Loucy (cell line): ENCODE measurements around the gene HECTD3.
"Not testable (repeated sequence)": the region's sequence is repeated elsewhere in the genome, so short reads cannot be mapped to it uniquely, and the experiment has no call there.

Source experiments
- H2AFZ ChIP-seq: fragments of 200-600 bp; sonication (generic); 2 replicates; pipeline ENCODE4 v1.6.0; 2016; ENCODE audit warnings: antibody characterized with exemption, mild to moderate bottlenecking, low read length, moderate library complexity
- H3F3A ChIP-seq: fragments of 200-600 bp; 2 replicates; pipeline ENCODE4 v1.6.0; 2016; ENCODE audit warnings: antibody characterized with exemption, low read depth, mild to moderate bottlenecking
- H3K27me3 ChIP-seq: fragments of 200-600 bp; sonication (generic); 2 replicates; pipeline ENCODE4 v1.6.1; 2014; ENCODE audit warnings: low read length, mild to moderate bottlenecking; ENCODE audit not compliant: insufficient read depth, poor library complexity, severe bottlenecking
- H3K36me3 ChIP-seq: fragments of 200-600 bp; sonication (generic); 2 replicates; pipeline ENCODE4 v1.6.1; 2016; ENCODE audit warnings: low read length; ENCODE audit not compliant: insufficient read depth
- H3K4me1 ChIP-seq: fragments of 200-600 bp; sonication (generic); 2 replicates; pipeline ENCODE4 v1.5.1; 2014; ENCODE audit warnings: low read length, mild to moderate bottlenecking; ENCODE audit not compliant: insufficient read depth, poor library complexity, severe bottlenecking
- H3K4me2 ChIP-seq: fragments of 200-600 bp; sonication (generic); 2 replicates; pipeline ENCODE4 v1.6.0; 2014; ENCODE audit warnings: antibody characterized with exemption, low read length, low read depth, mild to moderate bottlenecking; ENCODE audit not compliant: poor library complexity, severe bottlenecking
- H3K4me3 ChIP-seq: fragments of 200-600 bp; sonication (generic); 2 replicates; pipeline ENCODE4 v1.5.1; 2014; ENCODE audit warnings: low read length, mild to moderate bottlenecking, mixed read lengths; ENCODE audit not compliant: poor library complexity, severe bottlenecking
- H3K79me2 ChIP-seq: fragments of 200-600 bp; sonication (generic); 2 replicates; pipeline ENCODE4 v1.6.1; 2014; ENCODE audit warnings: low read length; ENCODE audit not compliant: insufficient read depth
- H3K9ac ChIP-seq: fragments of 200-600 bp; sonication (generic); 2 replicates; pipeline ENCODE4 v1.6.0; 2014; ENCODE audit warnings: mild to moderate bottlenecking, low read depth, low read length, moderate library complexity; ENCODE audit not compliant: poor library complexity, severe bottlenecking
- H3K9me2 ChIP-seq: fragments of 200-600 bp; sonication (generic); replicated peaks from 2 replicates; pipeline ENCODE4 v1.6.1; 2016; ENCODE audit warnings: low read depth, low read length, mixed read lengths
- H3K9me3 ChIP-seq: fragments of 200-600 bp; sonication (generic); 2 replicates; pipeline ENCODE4 v1.6.1; 2014; ENCODE audit warnings: mild to moderate bottlenecking, antibody characterized with exemption, low read length, low read depth; ENCODE audit not compliant: insufficient read depth
- H4K20me1 ChIP-seq: fragments of 200-600 bp; sonication (generic); 2 replicates; pipeline ENCODE4 v1.6.0; 2014; ENCODE audit warnings: antibody characterized with exemption, low read length, mild to moderate bottlenecking; ENCODE audit not compliant: insufficient read depth, poor library complexity, severe bottlenecking
- CTCF ChIP-seq: fragments of 200-600 bp; sonication (generic); conservative IDR thresholded peaks from 2 replicates; pipeline ENCODE4 v1.5.1; 2014; ENCODE audit warnings: mild to moderate bottlenecking, antibody characterized with exemption, low read length
- EZH2phosphoT487 ChIP-seq: fragments of 200-600 bp; IDR thresholded peaks from 2 replicates; pipeline ENCODE4 v1.6.1; 2018; ENCODE audit warnings: antibody characterized with exemption, mild to moderate bottlenecking, moderate library complexity, borderline replicate concordance

Gene HECTD3

GRCh38 chr1:44994309-44994898, 16.7 kb downstream of the HECTD3 start:
- Histone ChIP-seq H3K9me2 (no peaks in the 10 kb centered on the region), H3K4me2 (no peak overlapping the region), H3K79me2 (no peaks in the 10 kb centered on the region), H3K27me3 (no peaks in the 10 kb centered on the region), H4K20me1 (no peaks in the 10 kb centered on the region), H3K4me1 (no peaks in the 10 kb centered on the region), H3K36me3 (no peaks in the 10 kb centered on the region), H3F3A (no peaks in the 10 kb centered on the region), H3K9ac (no peak overlapping the region), H3K9me3 (no peaks in the 10 kb centered on the region), H3K4me3 (no peak overlapping the region), H2AFZ (no peak overlapping the region)
- TF ChIP-seq CTCF (no peak), EZH2phosphoT487 (no peak)

DNA sequence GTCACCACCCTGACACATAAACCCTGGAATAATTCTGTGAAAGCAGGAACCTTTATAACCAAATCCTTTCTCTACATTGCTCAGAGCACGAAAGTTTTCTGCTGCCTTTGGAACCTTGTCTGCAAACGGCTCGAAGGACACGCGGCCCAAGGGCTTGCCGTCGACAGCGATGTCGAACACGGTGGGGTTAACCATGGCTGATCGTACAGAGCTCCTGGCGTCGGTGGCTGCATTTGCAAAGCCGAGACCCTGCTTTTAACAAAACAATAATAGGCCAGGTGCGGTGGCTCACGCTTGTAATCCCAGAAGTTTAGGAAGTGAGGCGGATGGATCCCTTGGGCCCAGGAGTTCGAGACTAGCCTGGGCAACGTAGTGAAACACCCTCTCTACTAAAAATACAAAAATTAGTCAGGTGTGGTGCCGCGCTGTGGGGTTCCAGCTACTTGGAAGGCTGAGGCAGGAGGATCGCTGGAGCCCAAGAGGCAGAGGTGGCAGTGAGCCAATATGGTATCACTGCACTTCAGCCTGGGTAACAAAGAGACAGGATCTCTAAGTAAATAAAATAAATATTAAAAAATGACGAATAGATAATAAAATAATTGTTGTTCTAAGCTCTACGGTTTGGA, 22.5 kb downstream of the HECTD3 start:
- Histone ChIP-seq H3K4me1 (peaks cover 10% of the 10 kb centered on the region), H3K9ac (no peak overlapping the region), H4K20me1 (no peaks in the 10 kb centered on the region), H3K36me3 (no peaks in the 10 kb centered on the region), H3K79me2 (peaks cover 13% of the 10 kb centered on the region), H3K9me3 (no peaks in the 10 kb centered on the region), H3K4me2 (no peak overlapping the region), H2AFZ (no peak overlapping the region), H3F3A (no peaks in the 10 kb centered on the region), H3K27me3 (no peaks in the 10 kb centered on the region), H3K9me2 (no peaks in the 10 kb centered on the region), H3K4me3 (no peak overlapping the region)
- TF ChIP-seq CTCF = no peak
- TF ChIP-seq EZH2phosphoT487 = no peak

DNA sequence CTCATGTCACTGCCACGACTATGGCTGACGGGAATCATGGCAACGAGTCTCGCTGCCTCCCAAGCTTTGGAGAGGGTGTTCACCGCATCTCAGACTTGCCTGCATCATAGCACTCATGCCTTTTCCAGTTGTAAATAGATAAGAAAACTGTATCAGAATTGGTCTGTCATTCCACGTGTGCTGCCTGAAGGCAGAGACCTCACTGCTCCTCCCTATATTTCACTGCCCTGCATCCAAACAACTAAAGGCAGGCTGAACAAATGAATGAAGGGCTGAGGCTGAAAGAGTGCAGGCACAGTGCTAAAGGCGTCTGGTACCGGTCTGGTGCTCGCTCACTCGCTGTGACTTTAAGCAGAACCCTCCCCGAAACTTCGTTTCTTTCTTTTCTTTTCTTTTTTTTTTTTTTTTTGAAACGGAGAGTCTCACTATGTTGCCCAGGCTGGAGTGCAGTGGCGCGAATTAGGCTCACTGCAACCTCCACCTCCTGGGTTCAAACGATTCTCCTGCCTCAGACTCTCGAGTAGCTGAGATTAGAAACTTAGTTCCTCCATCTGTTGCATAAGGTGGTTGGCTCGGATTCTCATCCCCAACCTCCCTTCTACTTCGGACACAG, 25.3 kb downstream of the HECTD3 start:
- Histone ChIP-seq H3K9me2 (no peaks in the 10 kb centered on the region), H3K79me2 (peaks cover 13% of the 10 kb centered on the region), H3K9me3 (no peaks in the 10 kb centered on the region), H3K36me3 (no peaks in the 10 kb centered on the region), H3K27me3 (no peaks in the 10 kb centered on the region), H4K20me1 (no peaks in the 10 kb centered on the region), H3K9ac (peak overlapping the region; percentile 75), H3K4me3 (peak overlapping the region; percentile 83), H3K4me1 (peaks cover 12% of the 10 kb centered on the region), H3F3A (no peaks in the 10 kb centered on the region), H2AFZ (peak overlapping the region; percentile 94), H3K4me2 (peak overlapping the region; percentile 93)
- TF ChIP-seq CTCF = no peak
- TF ChIP-seq EZH2phosphoT487 = no peak

- not testable (repeated sequence) for H4K20me1 ChIP-seq, H3K9me2 ChIP-seq, H3K4me1 ChIP-seq, H2AFZ ChIP-seq, H3K79me2 ChIP-seq, H3F3A ChIP-seq, H3K9ac ChIP-seq, H3K9me3 ChIP-seq, H3K4me3 ChIP-seq, H3K4me2 ChIP-seq, H3K27me3 ChIP-seq
- peaks cover 35% of the 10 kb centered on the region for H3K36me3 ChIP-seq
These were observed 33.8 kb downstream of the HECTD3 start for GRCh38 chr1:44977372-44977771.
